ENCODE results near the gene SF3B2.

- TF ChIP-seq CTCF (conservative IDR thresholded peaks at IDR 0.05): no peak
- TF ChIP-seq ZFX (IDR thresholded peaks at IDR 0.05): no peak
Observed at GRCh38 chr11:66111158-66111557, 59.0 kb downstream of the SF3B2 start.

All from C4-2B (cell line).